ENCODE measurements around the gene TMEM176B.

Gene TMEM176B

DNA sequence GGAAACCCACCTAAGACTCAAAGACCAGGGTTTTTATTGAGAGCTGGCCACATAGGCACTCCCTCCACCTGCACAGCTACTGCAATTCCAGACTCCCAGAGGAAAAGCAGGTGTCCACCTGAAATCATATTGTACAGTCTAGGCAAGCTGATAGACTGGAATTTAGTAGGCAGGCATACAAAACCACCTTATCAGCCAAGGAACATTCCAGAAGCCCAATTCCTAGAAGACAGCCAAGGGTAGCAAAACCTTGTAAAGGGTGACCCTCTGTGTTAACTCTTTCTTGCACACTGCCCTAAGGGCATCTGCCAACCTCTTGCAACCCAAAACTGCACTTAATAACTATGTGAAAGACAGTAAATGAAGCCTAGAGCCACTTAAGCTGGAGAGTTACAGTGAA is 5.7 kb upstream of the TMEM176B start:
- DNase-seq = no peak
- Histone ChIP-seq H3K27ac (ENCODE audit: insufficient read depth, low read length, poor library complexity, severe bottlenecking) (no peak overlapping the region), H3K36me3 (ENCODE audit: control insufficient read depth, insufficient read depth, low read length) (no peaks in the 10 kb centered on the region), H3K27me3 (replicated peaks; ENCODE audit: control insufficient read depth, insufficient read depth, low read length, poor library complexity, severe bottlenecking) (peaks cover 10% of the 10 kb centered on the region), H3K9me3 (ENCODE audit: control insufficient read depth, low read length) (no peaks in the 10 kb centered on the region), H3K4me3 (ENCODE audit: insufficient read depth, low read depth, low read length, poor library complexity, severe bottlenecking) (no peak overlapping the region), H3K4me1 (ENCODE audit: control insufficient read depth, insufficient read depth, low read length, poor library complexity, severe bottlenecking) (peaks cover 8% of the 10 kb centered on the region)

GRCh38 chr7:150804802-150805201 is 4.6 kb upstream of the TMEM176B start:
- Histone ChIP-seq H3K27me3 (replicated peaks; ENCODE audit: control insufficient read depth, insufficient read depth, low read length, poor library complexity, severe bottlenecking) (peaks cover 19% of the 10 kb centered on the region), H3K9me3 (ENCODE audit: control insufficient read depth, low read length) (no peaks in the 10 kb centered on the region), H3K4me3 (ENCODE audit: insufficient read depth, low read depth, low read length, poor library complexity, severe bottlenecking) (no peak overlapping the region), H3K27ac (ENCODE audit: insufficient read depth, low read length, poor library complexity, severe bottlenecking) (no peak overlapping the region), H3K4me1 (ENCODE audit: control insufficient read depth, insufficient read depth, low read length, poor library complexity, severe bottlenecking) (peaks cover 16% of the 10 kb centered on the region), H3K36me3 (ENCODE audit: control insufficient read depth, insufficient read depth, low read length) (no peaks in the 10 kb centered on the region)
- DNase-seq = no peak

GRCh38 chr7:150803161-150803860 is 3.1 kb upstream of the TMEM176B start:
- Histone ChIP-seq H3K27ac (ENCODE audit: insufficient read depth, low read length, poor library complexity, severe bottlenecking) (no peak overlapping the region), H3K9me3 (ENCODE audit: control insufficient read depth, low read length) (no peaks in the 10 kb centered on the region), H3K36me3 (ENCODE audit: control insufficient read depth, insufficient read depth, low read length) (no peaks in the 10 kb centered on the region), H3K4me1 (ENCODE audit: control insufficient read depth, insufficient read depth, low read length, poor library complexity, severe bottlenecking) (peaks cover 17% of the 10 kb centered on the region), H3K27me3 (replicated peaks; ENCODE audit: control insufficient read depth, insufficient read depth, low read length, poor library complexity, severe bottlenecking) (peaks cover 29% of the 10 kb centered on the region), H3K4me3 (ENCODE audit: insufficient read depth, low read depth, low read length, poor library complexity, severe bottlenecking) (no peak overlapping the region)
- DNase-seq = no peak

- Histone ChIP-seq H3K27me3 (replicated peaks; ENCODE audit: control insufficient read depth, insufficient read depth, low read length, poor library complexity, severe bottlenecking) (peaks cover 29% of the 10 kb centered on the region), H3K9me3 (ENCODE audit: control insufficient read depth, low read length) (no peaks in the 10 kb centered on the region), H3K4me3 (ENCODE audit: insufficient read depth, low read depth, low read length, poor library complexity, severe bottlenecking) (no peak overlapping the region), H3K36me3 (ENCODE audit: control insufficient read depth, insufficient read depth, low read length) (no peaks in the 10 kb centered on the region), H3K4me1 (ENCODE audit: control insufficient read depth, insufficient read depth, low read length, poor library complexity, severe bottlenecking) (peaks cover 17% of the 10 kb centered on the region), H3K27ac (ENCODE audit: insufficient read depth, low read length, poor library complexity, severe bottlenecking) (no peak overlapping the region)
- no peak for DNase-seq
These were observed 2.0 kb upstream of the TMEM176B start for GRCh38 chr7:150801946-150802771.

DNA sequence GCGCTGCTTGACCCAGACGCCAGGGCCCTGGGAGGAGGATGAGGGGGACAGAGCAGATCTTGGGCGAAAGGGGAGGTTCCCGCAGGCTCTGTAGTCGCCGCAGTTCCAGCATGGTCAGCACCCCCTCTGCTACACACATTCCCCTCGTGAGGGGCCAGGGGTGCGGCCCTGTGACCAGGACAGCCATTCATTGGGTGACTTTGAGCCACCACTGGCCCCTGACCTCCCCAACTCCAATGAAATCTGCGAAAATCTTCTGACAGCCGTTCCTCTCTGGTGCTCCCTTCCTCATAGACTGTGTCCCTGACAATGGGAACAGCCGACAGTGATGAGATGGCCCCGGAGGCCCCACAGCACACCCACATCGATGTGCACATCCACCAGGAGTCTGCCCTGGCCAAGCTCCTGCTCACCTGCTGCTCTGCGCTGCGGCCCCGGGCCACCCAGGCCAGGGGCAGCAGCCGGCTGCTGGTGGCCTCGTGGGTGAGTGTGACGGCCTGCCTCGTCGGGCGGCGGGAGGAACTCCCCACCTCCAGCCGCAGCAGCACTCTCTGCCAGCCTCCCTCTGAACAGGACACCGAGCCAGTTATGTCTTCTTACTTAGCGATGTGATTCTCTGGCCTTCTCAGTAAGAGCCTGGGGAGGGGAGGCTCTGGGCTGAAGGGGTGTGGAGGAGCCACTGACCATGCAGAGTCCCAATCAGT is 1.2 kb upstream of the TMEM176B start:
- no peak for DNase-seq
- no peaks in the 10 kb centered on the region for H3K9me3 ChIP-seq (ENCODE audit: control insufficient read depth, low read length)
- peak overlapping the region; percentile 51 for H3K4me3 ChIP-seq (ENCODE audit: insufficient read depth, low read depth, low read length, poor library complexity, severe bottlenecking)
- H3K36me3 ChIP-seq (ENCODE audit: control insufficient read depth, insufficient read depth, low read length) = no peaks in the 10 kb centered on the region
- H3K27me3 ChIP-seq (replicated peaks; ENCODE audit: control insufficient read depth, insufficient read depth, low read length, poor library complexity, severe bottlenecking) = peaks cover 29% of the 10 kb centered on the region
- H3K4me1 ChIP-seq (ENCODE audit: control insufficient read depth, insufficient read depth, low read length, poor library complexity, severe bottlenecking) = peaks cover 17% of the 10 kb centered on the region
- H3K27ac ChIP-seq (ENCODE audit: insufficient read depth, low read length, poor library complexity, severe bottlenecking) = no peak overlapping the region

DNA sequence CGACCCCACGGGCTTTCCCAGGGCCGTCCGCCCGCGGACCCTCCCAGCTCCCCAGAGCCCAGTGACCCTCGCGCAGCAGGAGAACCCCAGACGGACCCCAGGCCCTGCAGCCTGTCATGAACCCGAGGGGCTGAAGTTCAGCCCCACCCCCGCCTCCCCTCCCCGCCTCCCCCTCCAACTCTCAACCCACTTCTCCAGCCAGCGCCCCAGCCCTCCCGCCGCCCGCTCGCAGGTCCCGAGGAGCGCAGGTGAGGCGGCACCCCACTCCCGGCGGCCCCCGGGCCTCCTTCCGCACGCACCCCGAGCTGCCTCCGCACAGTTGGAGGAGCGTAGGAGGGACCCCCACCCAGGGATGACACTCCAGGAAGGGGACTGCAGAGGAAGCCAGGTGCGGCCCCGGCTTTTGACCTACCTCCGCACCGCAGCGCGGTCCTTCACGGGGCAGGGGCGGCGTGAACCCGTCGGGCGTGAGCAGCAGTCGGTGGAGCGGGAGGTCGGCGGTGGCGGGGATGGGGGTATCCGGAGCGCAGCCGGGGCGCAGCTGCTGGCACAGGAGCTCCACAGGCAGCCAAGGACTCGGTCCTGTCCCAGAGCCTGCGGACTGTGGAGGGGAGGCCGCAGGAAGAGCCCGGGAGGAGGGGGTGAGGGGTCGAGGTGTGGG is 547 bp upstream of the TMEM176B start, which contains the start of gene TMEM176A:
Gene TMEM176A (plus strand): TSS at position 189 of the 661 bp plus-strand sequence. CDS start 782 bp downstream, outside the sequence.
- Histone ChIP-seq H3K27ac (ENCODE audit: insufficient read depth, low read length, poor library complexity, severe bottlenecking) (no peak within 1 kb of the TSS), H3K36me3 (ENCODE audit: control insufficient read depth, insufficient read depth, low read length) (no peaks in the 10 kb centered on the region), H3K4me1 (ENCODE audit: control insufficient read depth, insufficient read depth, low read length, poor library complexity, severe bottlenecking) (peaks cover 17% of the 10 kb centered on the region), H3K27me3 (replicated peaks; ENCODE audit: control insufficient read depth, insufficient read depth, low read length, poor library complexity, severe bottlenecking) (peaks cover 29% of the 10 kb centered on the region), H3K4me3 (ENCODE audit: insufficient read depth, low read depth, low read length, poor library complexity, severe bottlenecking) (peak within 1 kb of the TSS; percentile 51), H3K9me3 (ENCODE audit: control insufficient read depth, low read length) (no peaks in the 10 kb centered on the region)
- no peak for DNase-seq

DNA sequence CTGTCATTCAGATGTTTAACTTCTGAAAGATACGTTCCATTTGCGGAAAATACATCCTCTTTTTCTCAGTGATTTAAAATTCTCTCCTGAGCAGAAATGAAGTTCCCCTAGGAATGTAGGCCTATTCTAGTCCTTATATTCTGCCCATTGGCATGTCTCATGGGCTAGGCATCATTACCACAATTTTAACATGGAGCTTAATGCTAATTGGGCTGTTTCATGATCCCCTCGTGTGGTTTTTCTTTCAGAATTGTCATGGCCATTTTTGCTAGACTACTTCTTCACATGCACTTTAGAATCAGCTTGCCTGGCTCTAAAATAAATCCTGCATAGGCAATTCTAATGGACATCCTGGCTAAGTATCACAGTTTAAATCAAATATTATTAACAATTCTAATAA is 1.0 kb downstream of the TMEM176B start:
- no peak overlapping the region for H3K27ac ChIP-seq (ENCODE audit: insufficient read depth, low read length, poor library complexity, severe bottlenecking)
- H3K36me3 ChIP-seq (ENCODE audit: control insufficient read depth, insufficient read depth, low read length) = no peaks in the 10 kb centered on the region
- H3K27me3 ChIP-seq (replicated peaks; ENCODE audit: control insufficient read depth, insufficient read depth, low read length, poor library complexity, severe bottlenecking) = peaks cover 29% of the 10 kb centered on the region
- DNase-seq = no peak
- H3K9me3 ChIP-seq (ENCODE audit: control insufficient read depth, low read length) = no peaks in the 10 kb centered on the region
- no peak overlapping the region for H3K4me3 ChIP-seq (ENCODE audit: insufficient read depth, low read depth, low read length, poor library complexity, severe bottlenecking)
- peaks cover 17% of the 10 kb centered on the region for H3K4me1 ChIP-seq (ENCODE audit: control insufficient read depth, insufficient read depth, low read length, poor library complexity, severe bottlenecking)

GRCh38 chr7:150797661-150798060 is 2.5 kb downstream of the TMEM176B start:
- H3K27ac ChIP-seq (ENCODE audit: insufficient read depth, low read length, poor library complexity, severe bottlenecking) = no peak overlapping the region
- peaks cover 29% of the 10 kb centered on the region for H3K27me3 ChIP-seq (replicated peaks; ENCODE audit: control insufficient read depth, insufficient read depth, low read length, poor library complexity, severe bottlenecking)
- H3K4me1 ChIP-seq (ENCODE audit: control insufficient read depth, insufficient read depth, low read length, poor library complexity, severe bottlenecking) = peaks cover 17% of the 10 kb centered on the region
- H3K9me3 ChIP-seq (ENCODE audit: control insufficient read depth, low read length) = no peaks in the 10 kb centered on the region
- no peak for DNase-seq
- H3K36me3 ChIP-seq (ENCODE audit: control insufficient read depth, insufficient read depth, low read length) = no peaks in the 10 kb centered on the region
- H3K4me3 ChIP-seq (ENCODE audit: insufficient read depth, low read depth, low read length, poor library complexity, severe bottlenecking) = no peak overlapping the region

- Histone ChIP-seq H3K9me3 (ENCODE audit: control insufficient read depth, low read length) (no peaks in the 10 kb centered on the region), H3K36me3 (ENCODE audit: control insufficient read depth, insufficient read depth, low read length) (no peaks in the 10 kb centered on the region), H3K27ac (ENCODE audit: insufficient read depth, low read length, poor library complexity, severe bottlenecking) (no peak overlapping the region), H3K4me1 (ENCODE audit: control insufficient read depth, insufficient read depth, low read length, poor library complexity, severe bottlenecking) (no peaks in the 10 kb centered on the region), H3K27me3 (replicated peaks; ENCODE audit: control insufficient read depth, insufficient read depth, low read length, poor library complexity, severe bottlenecking) (no peaks in the 10 kb centered on the region), H3K4me3 (ENCODE audit: insufficient read depth, low read depth, low read length, poor library complexity, severe bottlenecking) (no peak overlapping the region)
- DNase-seq = no peak
These were observed 6.5 kb downstream of the TMEM176B start for GRCh38 chr7:150793569-150794238.
